SK-N-SH (cell line): ENCODE data around the gene AFF1. TPM values are rescaled to one million over a fixed set of nuclear protein-coding genes. Genes with fewer than 3 reads are reported as not detected.

Experiments
- CTCF ChIA-PET: fragments of 300-600, 350-600 bp; formaldehyde crosslinking; extraction: SDS; loops from one replicate; lab custom pipeline; 2021; lab: Yijun Ruan, JAX
- POLR2A ChIA-PET: fragments of 350-600 bp; sonication (Branson Sonifier 250); formaldehyde crosslinking; extraction: SDS; loops from one replicate; lab custom pipeline; 2020; ENCODE audit warnings: antibody characterized with exemption, inconsistent platforms; lab: Yijun Ruan, JAX
- DNase-seq: peaks from one replicate; pipeline ENCODE4 v3.0.0; 2012
- H2AFZ ChIP-seq: fragments of 200-600 bp; sonication (generic); 2 replicates; pipeline ENCODE4 v1.8.1; 2016; ENCODE audit warnings: antibody characterized with exemption, mild to moderate bottlenecking, low read depth
- H3F3A ChIP-seq: fragments of 200-600 bp; sonication (generic); replicated peaks from 2 replicates; pipeline ENCODE3; 2016; ENCODE audit warnings: antibody characterized with exemption, mild to moderate bottlenecking; ENCODE audit not compliant: insufficient read depth
- H3K27ac ChIP-seq, 2 experiments: fragments of 200-500 bp in 1 of 2; fragments of 200-600 bp in 1 of 2; sonication (Bioruptor generic) in 1 of 2; sonication (generic), shearing (Covaris generic) in 1 of 2; 2 replicates each; pipeline versions ENCODE4 v1.5.1 to v1.6.1; 2014 to 2016; ENCODE audit warnings: low read depth in 2 of 2, inconsistent platforms in 1 of 2, low read length in 1 of 2, mild to moderate bottlenecking in 1 of 2, mixed read lengths in 1 of 2
- H3K27me3 ChIP-seq: fragments of 200-600 bp; sonication (generic), shearing (Covaris generic); 2 replicates; pipeline ENCODE4 v1.6.1; 2016; ENCODE audit warnings: mixed run types; ENCODE audit not compliant: insufficient read depth
- H3K36me3 ChIP-seq, 2 experiments: fragments of 200-500 bp in 1 of 2; fragments of 200-600 bp in 1 of 2; sonication (Bioruptor generic) in 1 of 2; sonication (generic) in 1 of 2; replicated peaks in 1 of 2; 2 replicates each; pipeline versions ENCODE3 to v1.5.1; 2014 to 2016; ENCODE audit warnings: low read length in 1 of 2, mild to moderate bottlenecking in 1 of 2; ENCODE audit not compliant: insufficient read depth in 2 of 2, control insufficient read depth in 1 of 2
- H3K4me1 ChIP-seq, 2 experiments: fragments of 200-500 bp in 1 of 2; fragments of 200-600 bp in 1 of 2; sonication (Bioruptor generic) in 1 of 2; sonication (generic), shearing (Covaris generic) in 1 of 2; 2 replicates each; pipeline versions ENCODE4 v1.5.1 to v1.6.1; 2014 to 2016; ENCODE audit warnings: low read depth in 1 of 2, low read length in 1 of 2, mixed run types in 1 of 2; ENCODE audit not compliant: insufficient read depth in 2 of 2, control insufficient read depth in 1 of 2
- H3K4me2 ChIP-seq: fragments of 200-600 bp; sonication (generic), shearing (Covaris generic); 2 replicates; pipeline ENCODE4 v1.6.1; 2017; ENCODE audit warnings: mixed run types
- H3K4me3 ChIP-seq, 2 experiments: fragments of 200-500 bp in 1 of 2; fragments of 200-600 bp in 1 of 2; sonication (Bioruptor generic) in 1 of 2; sonication (generic), shearing (Covaris generic) in 1 of 2; 2 replicates each; pipeline versions ENCODE4 v1.5.1 to v1.8.1; 2014 to 2016; ENCODE audit warnings: low read depth in 2 of 2, inconsistent platforms in 1 of 2, low read length in 1 of 2, mild to moderate bottlenecking in 1 of 2, mixed read lengths in 1 of 2, moderate library complexity in 1 of 2
- H3K79me2 ChIP-seq: fragments of 200-600 bp; sonication (generic); 2 replicates; pipeline ENCODE4 v1.8.1; 2017; ENCODE audit warnings: mild to moderate bottlenecking; ENCODE audit not compliant: insufficient read depth
- H3K9ac ChIP-seq: fragments of 200-600 bp; sonication (generic); 2 replicates; pipeline ENCODE4 v1.6.1; 2017; ENCODE audit warnings: mixed run types
- H3K9me2 ChIP-seq: fragments of 200-600 bp; sonication (generic); 2 replicates; pipeline ENCODE4 v1.6.1; 2017; ENCODE audit warnings: mixed run types
- H3K9me3 ChIP-seq: fragments of 200-600 bp; sonication (generic); 2 replicates; pipeline ENCODE4 v1.6.1; 2017; ENCODE audit warnings: mixed run types, mild to moderate bottlenecking, moderate library complexity
- H4K20me1 ChIP-seq: fragments of 200-600 bp; sonication (generic); 2 replicates; pipeline ENCODE4 v1.6.1; 2017; ENCODE audit warnings: mild to moderate bottlenecking, mixed run types; ENCODE audit not compliant: insufficient read depth
- EP300 ChIP-seq, 2 experiments: IDR thresholded peaks; 2 replicates each; pipeline versions ENCODE4 v1.4.0 to v1.6.1; 2012; ENCODE audit warnings: borderline replicate concordance in 1 of 2, low read depth in 1 of 2, low read length in 1 of 2
- GABPA ChIP-seq: IDR thresholded peaks from 2 replicates; pipeline ENCODE4 v1.4.0; 2012; ENCODE audit warnings: low read depth, mild to moderate bottlenecking
- MEF2A ChIP-seq: IDR thresholded peaks from 2 replicates; pipeline ENCODE4 v1.4.0; 2012; ENCODE audit warnings: low read depth, borderline replicate concordance
- MXI1 ChIP-seq: IDR thresholded peaks from 2 replicates; pipeline ENCODE4 v1.6.1; 2012; ENCODE audit warnings: mild to moderate bottlenecking, low read depth, low read length, improper control_type of control experiment
- NFIC ChIP-seq: IDR thresholded peaks from 2 replicates; pipeline ENCODE4 v1.4.0; 2012; ENCODE audit warnings: borderline replicate concordance
- POLR2AphosphoS5 ChIP-seq: IDR thresholded peaks from 2 replicates; pipeline ENCODE4 v1.6.1; 2012; ENCODE audit warnings: low read depth, low read length
- RXRA ChIP-seq: IDR thresholded peaks from 2 replicates; pipeline ENCODE4 v1.4.0; 2012; ENCODE audit warnings: low read depth, mild to moderate bottlenecking, borderline replicate concordance
- TCF12 ChIP-seq: IDR thresholded peaks from 2 replicates; pipeline ENCODE4 v1.4.0; 2012
- WGBS: methylation state at CpG from one replicate; pipeline ENCODE4 v1.1.6; 2017; ENCODE audit warnings: low lambda C conversion rate; 5-methylcytosine and 5-hydroxymethylcytosine counted together
- polyA plus RNA-seq, 3 experiments: library from polyadenylated mRNA; depleted of rRNA; stranded (reverse); fragments of >200 nt; gene quantifications; 2 replicates each; pipeline ENCODE4 v1.2.3, GENCODE V29; 2012
- TF ChIP-seq, protein P1 (sequence below): fragments of 200-600 bp; sonication (generic); IDR thresholded peaks from 2 replicates; pipeline ENCODE4 v1.6.1; 2017; ENCODE audit warnings: antibody characterized with exemption, mild to moderate bottlenecking, moderate library complexity
- TF ChIP-seq, protein P2 (sequence below): fragments of 150-350 bp; IDR thresholded peaks from 2 replicates; pipeline ENCODE4 v1.6.1; 2017; ENCODE audit warnings: antibody characterized with exemption, low read length, low read depth, borderline replicate concordance
- TF ChIP-seq, protein P3 (sequence below): IDR thresholded peaks from 2 replicates; pipeline ENCODE4 v1.6.1; 2012; ENCODE audit warnings: mild to moderate bottlenecking, low read depth, low read length, moderate library complexity

The AFF1 gene
- polyA plus RNA-seq, 1 of the 3 experiments (the other 2 are of a cell fraction), result 2.7 TPM

DNA sequence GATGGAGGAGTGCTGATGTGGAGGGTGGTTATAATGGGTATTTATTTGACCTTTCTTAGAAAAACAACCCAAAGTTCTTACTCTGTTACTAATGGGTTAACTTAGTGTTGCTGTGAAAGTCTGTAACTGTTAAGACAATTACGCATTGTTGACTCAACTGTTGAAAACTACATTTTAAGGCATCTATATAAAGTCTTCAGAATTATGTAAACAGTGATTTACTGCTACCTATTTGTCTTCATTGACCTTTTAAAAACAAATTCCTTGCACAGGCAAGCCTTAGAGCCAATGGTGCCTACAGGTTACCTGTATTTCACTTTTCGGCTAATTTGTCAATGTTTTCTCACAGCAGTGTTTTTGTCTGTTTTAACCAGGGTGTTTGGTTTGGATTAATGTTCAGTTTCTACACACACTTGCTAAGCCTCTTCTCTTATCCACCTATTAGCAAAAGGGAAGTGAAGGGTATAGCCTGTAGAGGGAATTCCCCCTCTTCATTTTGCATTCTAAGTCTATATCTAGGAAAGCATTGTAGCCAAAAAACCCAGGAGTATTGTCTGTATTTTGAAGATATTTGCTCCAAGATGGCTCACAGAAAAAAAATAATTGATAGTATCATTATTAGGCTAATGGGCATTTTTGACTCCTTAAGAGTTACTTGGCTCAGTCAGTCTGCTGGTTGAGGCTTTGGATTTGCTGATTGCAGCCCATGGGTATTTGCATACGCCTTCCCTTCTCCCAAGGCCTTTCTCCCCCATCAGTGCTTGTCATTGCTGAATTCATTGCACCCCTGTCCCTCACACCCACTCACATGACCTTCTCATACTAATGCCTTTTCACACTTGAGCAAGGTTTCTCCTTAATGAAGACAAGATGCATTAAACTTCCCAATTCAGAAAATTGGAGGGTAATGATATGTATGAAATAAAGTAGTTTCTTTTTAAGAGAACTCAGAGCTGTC is 30.5 kb downstream of the AFF1 start:
- no peaks in the 10 kb centered on the region for H3K9me3 ChIP-seq
- H2AFZ ChIP-seq, result no peak overlapping the region
- ChIA-PET POLR2A (no interaction called here), CTCF (no interaction called here)
- H3K4me2 ChIP-seq, result no peak overlapping the region
- H3K36me3 ChIP-seq, result no peaks in the 10 kb centered on the region
- no peaks in the 10 kb centered on the region for H4K20me1 ChIP-seq
- WGBS, result 92% methylated on average over 3 of the region's 3 CpGs
- TF ChIP-seq POLR2AphosphoS5 (no peak), MXI1 (no peak), EP300 (IDR thresholded peaks at IDR 0.05; ENCODE audit: borderline replicate concordance in 1 of 2, low read depth in 1 of 2, low read length in 1 of 2) (no peak), GABPA (no peak), NFIC (no peak), MEF2A (no peak), RXRA (no peak), TCF12 (no peak)
- TF ChIP-seq, protein P1, sequence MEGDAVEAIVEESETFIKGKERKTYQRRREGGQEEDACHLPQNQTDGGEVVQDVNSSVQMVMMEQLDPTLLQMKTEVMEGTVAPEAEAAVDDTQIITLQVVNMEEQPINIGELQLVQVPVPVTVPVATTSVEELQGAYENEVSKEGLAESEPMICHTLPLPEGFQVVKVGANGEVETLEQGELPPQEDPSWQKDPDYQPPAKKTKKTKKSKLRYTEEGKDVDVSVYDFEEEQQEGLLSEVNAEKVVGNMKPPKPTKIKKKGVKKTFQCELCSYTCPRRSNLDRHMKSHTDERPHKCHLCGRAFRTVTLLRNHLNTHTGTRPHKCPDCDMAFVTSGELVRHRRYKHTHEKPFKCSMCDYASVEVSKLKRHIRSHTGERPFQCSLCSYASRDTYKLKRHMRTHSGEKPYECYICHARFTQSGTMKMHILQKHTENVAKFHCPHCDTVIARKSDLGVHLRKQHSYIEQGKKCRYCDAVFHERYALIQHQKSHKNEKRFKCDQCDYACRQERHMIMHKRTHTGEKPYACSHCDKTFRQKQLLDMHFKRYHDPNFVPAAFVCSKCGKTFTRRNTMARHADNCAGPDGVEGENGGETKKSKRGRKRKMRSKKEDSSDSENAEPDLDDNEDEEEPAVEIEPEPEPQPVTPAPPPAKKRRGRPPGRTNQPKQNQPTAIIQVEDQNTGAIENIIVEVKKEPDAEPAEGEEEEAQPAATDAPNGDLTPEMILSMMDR, result no peak
- TF ChIP-seq, protein P2, sequence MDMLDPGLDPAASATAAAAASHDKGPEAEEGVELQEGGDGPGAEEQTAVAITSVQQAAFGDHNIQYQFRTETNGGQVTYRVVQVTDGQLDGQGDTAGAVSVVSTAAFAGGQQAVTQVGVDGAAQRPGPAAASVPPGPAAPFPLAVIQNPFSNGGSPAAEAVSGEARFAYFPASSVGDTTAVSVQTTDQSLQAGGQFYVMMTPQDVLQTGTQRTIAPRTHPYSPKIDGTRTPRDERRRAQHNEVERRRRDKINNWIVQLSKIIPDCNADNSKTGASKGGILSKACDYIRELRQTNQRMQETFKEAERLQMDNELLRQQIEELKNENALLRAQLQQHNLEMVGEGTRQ, result no peak
- TF ChIP-seq, protein P3, sequence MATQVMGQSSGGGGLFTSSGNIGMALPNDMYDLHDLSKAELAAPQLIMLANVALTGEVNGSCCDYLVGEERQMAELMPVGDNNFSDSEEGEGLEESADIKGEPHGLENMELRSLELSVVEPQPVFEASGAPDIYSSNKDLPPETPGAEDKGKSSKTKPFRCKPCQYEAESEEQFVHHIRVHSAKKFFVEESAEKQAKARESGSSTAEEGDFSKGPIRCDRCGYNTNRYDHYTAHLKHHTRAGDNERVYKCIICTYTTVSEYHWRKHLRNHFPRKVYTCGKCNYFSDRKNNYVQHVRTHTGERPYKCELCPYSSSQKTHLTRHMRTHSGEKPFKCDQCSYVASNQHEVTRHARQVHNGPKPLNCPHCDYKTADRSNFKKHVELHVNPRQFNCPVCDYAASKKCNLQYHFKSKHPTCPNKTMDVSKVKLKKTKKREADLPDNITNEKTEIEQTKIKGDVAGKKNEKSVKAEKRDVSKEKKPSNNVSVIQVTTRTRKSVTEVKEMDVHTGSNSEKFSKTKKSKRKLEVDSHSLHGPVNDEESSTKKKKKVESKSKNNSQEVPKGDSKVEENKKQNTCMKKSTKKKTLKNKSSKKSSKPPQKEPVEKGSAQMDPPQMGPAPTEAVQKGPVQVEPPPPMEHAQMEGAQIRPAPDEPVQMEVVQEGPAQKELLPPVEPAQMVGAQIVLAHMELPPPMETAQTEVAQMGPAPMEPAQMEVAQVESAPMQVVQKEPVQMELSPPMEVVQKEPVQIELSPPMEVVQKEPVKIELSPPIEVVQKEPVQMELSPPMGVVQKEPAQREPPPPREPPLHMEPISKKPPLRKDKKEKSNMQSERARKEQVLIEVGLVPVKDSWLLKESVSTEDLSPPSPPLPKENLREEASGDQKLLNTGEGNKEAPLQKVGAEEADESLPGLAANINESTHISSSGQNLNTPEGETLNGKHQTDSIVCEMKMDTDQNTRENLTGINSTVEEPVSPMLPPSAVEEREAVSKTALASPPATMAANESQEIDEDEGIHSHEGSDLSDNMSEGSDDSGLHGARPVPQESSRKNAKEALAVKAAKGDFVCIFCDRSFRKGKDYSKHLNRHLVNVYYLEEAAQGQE, result no peak
- no peak overlapping the region for H3K27ac ChIP-seq
- DNase-seq, result no peak
- no peak overlapping the region for H3K9ac ChIP-seq
- no peaks in the 10 kb centered on the region for H3K9me2 ChIP-seq
- no peaks in the 10 kb centered on the region; a peak in 2 of 4 replicates for H3K4me1 ChIP-seq
- H3K4me3 ChIP-seq, result no peak overlapping the region
- no peaks in the 10 kb centered on the region for H3K79me2 ChIP-seq
- no peaks in the 10 kb centered on the region for H3K27me3 ChIP-seq
- no peaks in the 10 kb centered on the region for H3F3A ChIP-seq
